ENCODE results near the gene ATG14.
A peak's percentile ranks its signal among the peaks of the same experiment; 100 is the strongest.
"Not testable (repeated sequence)": the region's sequence is repeated elsewhere in the genome, so short reads cannot be mapped to it uniquely, and the experiment has no call there.

Gene ATG14

GRCh38 chr14:55434805-55435174 is 23.2 kb upstream of the ATG14 start:
- H3K4me3 ChIP-seq = no peak overlapping the region
- no peak overlapping the region for H3K27ac ChIP-seq

- Histone ChIP-seq H3K4me3 (no peak overlapping the region), H3K27ac (no peak overlapping the region)
Measured at GRCh38 chr14:55433880-55434804, 22.5 kb upstream of the ATG14 start.

- Histone ChIP-seq H3K27ac (no peak overlapping the region), H3K4me3 (no peak overlapping the region)
Measured at GRCh38 chr14:55432628-55433027, 21.0 kb upstream of the ATG14 start.

GRCh38 chr14:55430024-55430690 is 18.5 kb upstream of the ATG14 start:
- Histone ChIP-seq H3K4me3 (no peak overlapping the region), H3K27ac (no peak overlapping the region)

- Histone ChIP-seq H3K27ac (no peak overlapping the region), H3K4me3 (no peak overlapping the region)
Measured at GRCh38 chr14:55427439-55427838, 15.8 kb upstream of the ATG14 start.

GRCh38 chr14:55426891-55427290 is 15.3 kb upstream of the ATG14 start:
- no peak overlapping the region for H3K4me3 ChIP-seq
- no peak overlapping the region for H3K27ac ChIP-seq

- H3K27ac ChIP-seq = no peak overlapping the region
- H3K4me3 ChIP-seq = no peak overlapping the region
Measured at GRCh38 chr14:55425091-55425490, 13.5 kb upstream of the ATG14 start.

GRCh38 chr14:55423969-55424368 is 12.3 kb upstream of the ATG14 start:
- H3K4me3 ChIP-seq = no peak overlapping the region
- no peak overlapping the region for H3K27ac ChIP-seq

- not testable (repeated sequence) for H3K4me3 ChIP-seq
Measured at GRCh38 chr14:55422338-55422737, 10.7 kb upstream of the ATG14 start.

GRCh38 chr14:55419663-55420062 is 8.0 kb upstream of the ATG14 start:
- H3K27ac ChIP-seq = no peak overlapping the region
- no peak overlapping the region for H3K4me3 ChIP-seq

More at GRCh38 chr14:55422338-55422737, 10.7 kb upstream of the ATG14 start:
- not testable (repeated sequence) for H3K27ac ChIP-seq

GRCh38 chr14:55418411-55418810 is 6.8 kb upstream of the ATG14 start:
- Histone ChIP-seq H3K27ac (no peak overlapping the region), H3K4me3 (no peak overlapping the region)

GRCh38 chr14:55417955-55418354 is 6.3 kb upstream of the ATG14 start:
- no peak overlapping the region for H3K27ac ChIP-seq
- H3K4me3 ChIP-seq = no peak overlapping the region

GRCh38 chr14:55416866-55417265 is 5.2 kb upstream of the ATG14 start:
- Histone ChIP-seq H3K27ac (no peak overlapping the region), H3K4me3 (no peak overlapping the region)

- H3K4me3 ChIP-seq = no peak overlapping the region
- no peak overlapping the region for H3K27ac ChIP-seq
Measured at GRCh38 chr14:55414551-55414950, 2.9 kb upstream of the ATG14 start.

- peak overlapping the region in 1 of 7 experiments; percentile 65 for H3K4me3 ChIP-seq
- peak overlapping the region in 19 of 21 experiments; percentile 61 to 96 (median 87) for H3K27ac ChIP-seq
Measured at GRCh38 chr14:55412676-55413075, 1.0 kb upstream of the ATG14 start.

GRCh38 chr14:55410876-55411275 is 754 bp downstream of the ATG14 start:
- Histone ChIP-seq H3K4me3 (peak overlapping the region; percentile 65 to 99 (median 85)), H3K27ac (peak overlapping the region in 20 of 21 experiments; percentile 23 to 96 (median 88))

GRCh38 chr14:55404173-55404854 is 7.3 kb downstream of the ATG14 start:
- Histone ChIP-seq H3K4me3 (no peak overlapping the region), H3K27ac (no peak overlapping the region)

GRCh38 chr14:55401751-55402150 is 9.9 kb downstream of the ATG14 start:
- Histone ChIP-seq H3K27ac (no peak overlapping the region), H3K4me3 (no peak overlapping the region)

GRCh38 chr14:55399852-55400251 is 11.8 kb downstream of the ATG14 start:
- Histone ChIP-seq H3K27ac (no peak overlapping the region), H3K4me3 (no peak overlapping the region)

- H3K4me3 ChIP-seq = no peak overlapping the region
- H3K27ac ChIP-seq = no peak overlapping the region
Measured at GRCh38 chr14:55399183-55399582, 12.4 kb downstream of the ATG14 start.

GRCh38 chr14:55398679-55399078 is 13.0 kb downstream of the ATG14 start:
- no peak overlapping the region for H3K4me3 ChIP-seq
- H3K27ac ChIP-seq = no peak overlapping the region

Measured in skin epidermis (tissue), 12 donors.